ENCODE measurements around the gene ZSWIM5.
A peak's percentile ranks its signal among the peaks of the same experiment; 100 is the strongest.

ZSWIM5 gene

GRCh38 chr1:45016090-45016697 is 190.2 kb downstream of the ZSWIM5 start:
- no peak for DNase-seq (ENCODE audit: low read depth)
- H3K4me3 ChIP-seq (ENCODE audit: low read depth, low read length) = no peak overlapping the region
- TF ChIP-seq CTCF (IDR thresholded peaks at IDR 0.05; ENCODE audit: low read depth, low read length, missing control alignments) = no peak

- no peak for TF ChIP-seq CTCF (IDR thresholded peaks at IDR 0.05; ENCODE audit: low read depth, low read length, missing control alignments)
- no peak for DNase-seq (ENCODE audit: low read depth)
- no peak overlapping the region for H3K4me3 ChIP-seq (ENCODE audit: low read depth, low read length)
Measured at GRCh38 chr1:45015683-45016082, 190.7 kb downstream of the ZSWIM5 start.

GRCh38 chr1:45014321-45015028 is 191.9 kb downstream of the ZSWIM5 start:
- peak; percentile 72 for DNase-seq (ENCODE audit: low read depth)
- H3K4me3 ChIP-seq (ENCODE audit: low read depth, low read length) = no peak overlapping the region
- TF ChIP-seq CTCF (IDR thresholded peaks at IDR 0.05; ENCODE audit: low read depth, low read length, missing control alignments) = peak; percentile 92

- no peak for TF ChIP-seq CTCF (IDR thresholded peaks at IDR 0.05; ENCODE audit: low read depth, low read length, missing control alignments)
- DNase-seq (ENCODE audit: low read depth) = no peak
- no peak overlapping the region for H3K4me3 ChIP-seq (ENCODE audit: low read depth, low read length)
Measured at GRCh38 chr1:45013551-45014209, 192.7 kb downstream of the ZSWIM5 start.

- no peak for TF ChIP-seq CTCF (IDR thresholded peaks at IDR 0.05; ENCODE audit: low read depth, low read length, missing control alignments)
- no peak for DNase-seq (ENCODE audit: low read depth)
- peak overlapping the region; percentile 93 for H3K4me3 ChIP-seq (ENCODE audit: low read depth, low read length)
Measured at GRCh38 chr1:45012639-45013278, 193.6 kb downstream of the ZSWIM5 start.

GRCh38 chr1:45011837-45012638 is 194.4 kb downstream of the ZSWIM5 start, which contains the start of gene UROD:
UROD (plus strand) TSS chr1:45012254; CDS start chr1:45012266, 12 bp downstream.
- peak; percentile 93 for DNase-seq (ENCODE audit: low read depth)
- H3K4me3 ChIP-seq (ENCODE audit: low read depth, low read length) = peak within 1 kb of the TSS; percentile 93
- no peak for TF ChIP-seq CTCF (IDR thresholded peaks at IDR 0.05; ENCODE audit: low read depth, low read length, missing control alignments)
